NCI-H82 treated with DMSO at 0.1 percent for 48 hours (cell line): ENCODE data around the gene NEUROG2.

Experiments used
- DNase-seq: peaks from one replicate; lab custom pipeline; 2025; ENCODE audit not compliant: unreplicated experiment; lab: John Stamatoyannopoulos, UW

Gene NEUROG2

GRCh38 chr4:112521123-112522023 lies 5.4 kb upstream of the NEUROG2 start:
- peak; percentile 89 for DNase-seq

DNA sequence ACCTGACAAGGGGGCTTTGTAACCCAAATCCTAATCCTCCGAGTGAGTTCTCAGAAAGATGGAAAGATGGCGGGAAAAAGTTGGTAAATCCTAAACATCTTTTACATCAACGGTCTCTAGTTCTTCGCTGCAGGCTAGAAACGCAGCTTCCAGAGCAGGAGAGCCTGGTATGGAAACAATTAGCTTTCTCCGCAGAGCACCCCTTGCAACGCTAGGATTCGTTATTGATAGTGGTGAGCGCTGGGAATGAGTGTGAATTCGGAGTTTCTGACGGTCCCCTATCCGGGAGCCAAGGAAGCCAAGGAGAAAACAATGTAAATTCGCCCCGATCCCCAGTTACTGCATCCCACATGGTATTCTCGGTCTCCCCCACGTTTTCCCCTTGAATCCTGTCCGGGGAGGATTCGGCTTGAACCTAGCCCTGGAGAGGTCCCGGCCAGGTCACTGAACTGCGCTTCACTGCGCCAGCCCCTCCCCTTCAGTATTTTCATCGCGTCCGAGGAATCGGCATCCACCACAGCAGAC lies 4.7 kb upstream of the NEUROG2 start:
- DNase-seq = no peak

DNA sequence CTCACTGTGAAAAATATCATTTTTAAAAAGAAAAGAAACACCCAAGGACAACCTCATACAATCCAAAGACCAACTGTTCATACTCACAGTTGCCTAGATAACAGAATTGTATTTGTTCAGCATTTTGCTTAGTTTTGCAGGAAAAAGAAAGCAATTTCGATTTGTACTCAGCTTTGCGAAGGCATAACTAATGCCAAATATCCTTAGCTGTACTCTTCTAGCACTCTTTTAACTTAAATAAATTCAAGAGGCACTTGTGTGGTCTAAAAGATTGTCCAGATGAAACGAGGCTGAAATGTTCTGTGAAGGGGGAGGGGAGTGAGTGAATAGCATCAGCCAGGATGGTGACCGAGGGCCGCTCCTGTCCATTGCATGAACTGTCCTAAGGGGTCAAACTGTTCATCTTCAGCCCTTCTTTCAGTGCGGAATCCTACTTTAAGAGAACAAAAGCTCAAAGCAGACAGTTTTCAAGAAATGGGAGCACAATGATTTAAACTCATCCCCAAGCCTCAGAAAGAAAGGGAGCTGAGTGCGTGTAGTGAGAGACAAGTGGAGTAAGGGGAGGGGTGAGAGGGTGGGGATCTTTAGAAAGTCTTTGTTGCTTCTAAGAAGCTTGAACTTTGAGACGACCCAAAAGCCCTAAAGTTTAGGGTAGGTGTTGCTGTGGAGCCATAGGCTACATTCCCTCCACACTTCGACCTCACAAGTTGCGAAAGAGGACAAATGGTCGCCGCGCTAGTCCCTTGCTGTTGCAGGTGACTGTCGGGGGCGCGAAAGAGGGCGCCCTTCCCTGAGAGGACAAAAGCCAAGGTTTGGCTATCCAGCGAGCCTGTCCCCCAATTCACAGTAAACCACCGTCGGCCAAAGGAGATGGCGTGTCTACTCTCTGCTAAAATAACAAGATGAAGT lies 4.0 kb upstream of the NEUROG2 start:
- DNase-seq = no peak

DNA sequence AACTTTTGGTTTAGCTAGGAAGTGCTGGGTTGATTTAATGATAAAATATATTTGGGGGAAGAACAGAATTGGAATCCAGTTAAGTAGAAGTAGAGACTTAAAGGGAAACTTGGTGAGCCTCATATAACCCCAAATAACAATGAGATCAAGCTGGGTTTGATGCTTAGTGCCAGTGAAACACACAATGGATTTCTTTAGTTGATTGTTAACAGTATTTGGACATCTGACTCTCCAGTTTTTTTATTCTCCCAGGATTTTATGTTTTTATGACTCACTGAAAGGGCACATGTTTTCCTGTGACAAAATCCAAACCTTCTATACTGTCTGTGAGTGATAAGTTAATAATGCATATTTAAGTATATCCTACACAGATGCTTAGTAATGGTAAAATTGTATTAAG lies 2.7 kb upstream of the NEUROG2 start:
- no peak for DNase-seq

DNA sequence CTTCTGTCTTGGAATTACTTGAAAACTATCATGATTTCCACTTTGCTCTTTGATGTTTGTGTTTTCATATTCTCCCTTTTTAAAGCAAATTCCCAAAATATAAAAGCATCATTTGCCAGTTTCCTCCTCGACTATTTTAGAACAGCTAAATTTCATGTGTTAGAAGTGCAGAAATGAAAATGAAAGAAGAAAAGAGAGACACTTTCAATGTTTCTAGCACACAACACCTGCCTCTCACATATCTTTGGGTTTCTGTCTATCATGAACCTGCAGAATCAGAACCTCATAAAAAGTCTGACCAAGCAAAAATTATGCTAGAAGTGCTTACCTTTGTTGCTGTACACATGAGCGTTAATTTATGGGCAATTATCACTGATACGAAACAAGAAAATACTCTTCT lies 1.9 kb upstream of the NEUROG2 start:
- no peak for DNase-seq

DNA sequence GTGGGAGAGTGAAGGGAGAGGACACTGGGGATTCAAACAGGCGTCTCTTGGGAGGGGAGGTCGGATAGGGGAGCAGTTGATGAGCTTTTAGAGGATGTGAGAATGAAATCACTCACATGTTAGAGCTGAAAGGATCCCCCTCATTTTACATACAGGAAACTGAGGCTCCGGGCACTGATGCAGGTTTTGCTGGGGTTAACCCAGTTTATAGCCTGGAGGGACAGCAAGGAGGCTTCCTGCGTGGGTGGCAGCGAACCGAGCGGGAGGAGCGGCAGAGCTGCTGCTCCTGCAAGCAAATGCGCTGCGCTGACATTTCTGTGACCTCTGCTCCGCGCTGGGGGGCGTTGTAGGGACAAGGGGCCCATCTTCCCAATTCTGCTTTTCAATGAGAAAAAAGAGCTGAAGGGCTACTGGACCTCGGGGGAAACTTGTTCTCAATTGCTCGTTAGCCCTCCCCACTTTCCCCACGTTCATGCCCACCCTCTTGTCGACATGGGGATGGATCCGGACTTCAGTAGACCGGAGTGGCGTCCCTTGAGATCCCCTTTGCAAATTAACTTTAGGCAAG lies 1.2 kb upstream of the NEUROG2 start:
- no peak for DNase-seq

GRCh38 chr4:112516471-112517066 lies 589 bp upstream of the NEUROG2 start:
- peak; percentile 37 for DNase-seq

GRCh38 chr4:112515198-112516065 lies 548 bp downstream of the NEUROG2 start:
- DNase-seq = peak; percentile 28

GRCh38 chr4:112514647-112515197 lies 1.3 kb downstream of the NEUROG2 start:
- DNase-seq = no peak

GRCh38 chr4:112513971-112514646 lies 1.9 kb downstream of the NEUROG2 start:
- DNase-seq = peak; percentile 12

DNA sequence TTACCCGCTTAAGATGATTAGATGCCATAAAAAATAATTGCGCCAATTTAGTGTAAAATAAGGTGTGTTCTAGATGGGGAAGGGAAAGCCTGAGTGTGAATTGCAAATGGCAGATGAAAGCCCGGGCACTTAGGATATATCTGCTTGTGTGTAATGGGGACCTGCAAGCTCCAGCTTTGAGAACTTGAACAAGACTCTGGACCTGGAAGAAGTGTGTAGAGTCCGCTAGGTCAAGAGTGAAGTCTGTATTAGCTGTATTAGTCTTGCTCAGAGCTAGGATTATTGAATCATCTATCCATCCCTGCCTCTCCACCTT lies 4.2 kb downstream of the NEUROG2 start:
- no peak for DNase-seq

DNA sequence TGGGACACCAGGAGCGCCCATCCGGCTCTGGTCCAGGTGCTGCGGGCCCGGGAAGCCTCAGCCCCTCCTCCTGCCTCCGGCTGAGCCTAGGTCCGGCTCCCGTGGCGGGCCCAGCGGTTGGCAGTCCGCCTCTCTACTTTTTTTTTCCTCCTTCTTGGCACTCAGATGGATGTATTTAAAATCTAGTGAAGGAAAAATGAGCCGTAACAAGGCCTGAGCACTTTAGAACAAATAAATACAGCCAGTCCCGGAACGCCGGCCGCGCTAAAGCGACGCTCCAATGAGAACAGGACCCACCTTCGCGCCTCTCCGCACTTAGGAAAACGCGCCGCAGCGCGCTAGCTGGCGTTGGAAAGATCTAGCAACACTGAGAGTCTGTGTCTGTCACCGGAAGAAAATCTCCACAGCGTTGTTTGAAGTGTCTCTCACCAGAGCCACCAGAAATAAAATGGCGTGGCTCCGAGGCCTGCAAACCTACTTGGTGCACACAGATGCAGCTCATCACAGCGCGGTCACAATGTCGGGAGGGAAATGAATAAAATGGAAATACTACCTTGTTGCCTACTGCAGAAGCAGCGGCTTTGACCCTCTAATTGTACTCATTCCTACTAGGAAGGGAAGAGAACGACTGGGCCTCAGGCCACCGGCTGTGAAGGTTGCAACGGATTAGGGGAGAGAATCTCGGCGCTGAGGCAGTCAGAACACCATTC lies 4.7 kb downstream of the NEUROG2 start:
- no peak for DNase-seq

DNA sequence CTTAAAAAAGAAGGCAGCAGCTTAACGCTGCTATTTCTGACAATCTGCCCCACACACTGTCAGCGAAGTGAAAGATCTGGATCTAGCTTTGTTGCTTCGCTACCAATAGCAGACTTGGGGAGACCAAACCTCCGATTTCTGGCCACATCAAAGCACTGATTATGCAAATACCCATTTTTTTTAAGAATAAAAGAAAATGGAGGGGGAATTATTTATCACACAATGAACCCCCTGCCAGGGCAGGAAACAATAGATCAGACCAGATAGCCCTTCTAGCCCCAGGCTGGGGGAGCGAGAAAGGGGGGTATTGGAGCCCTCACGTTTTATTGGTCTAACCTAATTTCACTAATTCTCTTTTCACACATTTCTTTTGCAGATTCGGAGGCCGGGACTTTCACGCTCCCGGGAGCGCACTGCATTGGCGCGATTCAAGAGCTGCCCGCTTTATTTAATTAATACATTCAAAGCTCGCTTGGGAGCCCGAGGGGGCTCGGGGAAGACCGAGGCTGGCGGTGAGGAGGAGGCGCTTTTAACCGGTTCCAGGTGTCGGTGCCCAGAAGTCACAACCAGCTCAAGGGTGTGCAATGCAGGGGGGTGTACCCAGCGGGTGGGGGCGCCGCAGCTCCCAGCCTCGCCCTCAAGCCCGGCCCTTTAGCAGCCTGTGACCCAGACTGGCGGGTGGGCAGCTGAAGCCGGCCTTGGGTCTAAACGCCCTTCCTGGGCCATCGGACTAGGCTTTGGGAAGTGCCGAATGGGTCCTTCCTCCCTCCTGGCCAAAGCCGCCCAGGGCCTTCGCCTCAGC lies 5.5 kb downstream of the NEUROG2 start:
- no peak for DNase-seq

DNA sequence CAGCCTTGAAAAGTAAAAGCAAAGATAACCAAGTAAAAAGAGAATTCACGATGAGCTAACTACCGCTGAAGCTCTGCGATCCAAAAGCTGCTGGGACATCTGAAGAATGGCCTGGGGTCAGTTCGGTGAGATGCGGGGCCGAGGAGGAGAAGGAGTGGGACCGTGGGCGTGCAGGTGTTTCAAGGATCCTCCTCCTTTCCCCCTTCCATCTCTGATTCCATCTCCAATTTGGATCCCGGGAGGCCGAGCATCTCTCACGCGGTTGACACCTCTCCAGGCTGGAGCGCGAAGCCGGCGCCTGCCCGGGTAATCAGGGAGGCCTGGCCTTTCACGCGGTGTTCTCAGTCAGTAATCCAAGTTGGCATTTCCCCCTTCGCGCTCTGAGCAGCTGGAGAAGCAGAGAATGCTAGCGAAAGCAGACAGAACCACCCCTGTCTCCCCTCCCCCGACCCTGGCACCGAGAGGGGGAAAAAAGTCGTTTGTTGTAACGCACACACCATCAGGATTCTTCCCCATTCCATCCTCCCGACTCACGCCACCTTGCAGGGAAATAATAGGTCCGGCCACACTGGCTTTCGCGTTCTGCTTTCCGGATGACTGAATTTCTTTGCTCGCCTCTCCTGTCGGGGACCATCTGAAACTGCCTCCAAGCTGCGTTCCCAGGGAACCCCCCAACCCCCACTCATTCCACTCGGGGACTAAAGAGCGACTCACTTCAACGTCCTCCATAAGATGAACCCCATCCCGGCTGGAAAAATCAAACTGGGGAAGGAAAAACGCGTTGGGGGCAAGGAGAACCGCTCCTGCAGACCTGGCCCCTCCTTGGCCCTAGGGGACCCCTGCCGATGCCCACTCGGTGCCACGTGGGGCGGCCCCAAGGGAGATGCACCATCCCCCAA lies 6.5 kb downstream of the NEUROG2 start:
- DNase-seq = no peak

- no peak for DNase-seq
Observed at GRCh38 chr4:112508356-112508755, 7.6 kb downstream of the NEUROG2 start.

DNA sequence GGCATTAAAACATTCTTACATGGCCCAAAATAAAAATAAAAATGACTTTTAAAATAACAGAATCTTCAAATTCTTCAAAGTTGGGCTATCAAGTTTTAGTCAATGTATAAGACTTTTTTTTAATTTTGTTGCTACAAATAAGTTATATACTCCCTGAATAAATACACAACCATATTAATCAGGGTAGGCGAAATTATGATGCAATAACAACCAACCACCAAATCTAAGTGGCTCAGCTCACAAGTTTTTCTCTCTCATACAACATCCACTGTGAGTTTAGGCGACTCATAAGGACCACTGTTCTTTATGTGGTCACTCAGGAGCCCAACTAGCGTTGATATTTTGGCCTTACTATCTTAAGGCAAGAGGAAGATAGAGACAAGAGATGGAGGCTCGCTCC lies 11.2 kb downstream of the NEUROG2 start:
- no peak for DNase-seq

DNA sequence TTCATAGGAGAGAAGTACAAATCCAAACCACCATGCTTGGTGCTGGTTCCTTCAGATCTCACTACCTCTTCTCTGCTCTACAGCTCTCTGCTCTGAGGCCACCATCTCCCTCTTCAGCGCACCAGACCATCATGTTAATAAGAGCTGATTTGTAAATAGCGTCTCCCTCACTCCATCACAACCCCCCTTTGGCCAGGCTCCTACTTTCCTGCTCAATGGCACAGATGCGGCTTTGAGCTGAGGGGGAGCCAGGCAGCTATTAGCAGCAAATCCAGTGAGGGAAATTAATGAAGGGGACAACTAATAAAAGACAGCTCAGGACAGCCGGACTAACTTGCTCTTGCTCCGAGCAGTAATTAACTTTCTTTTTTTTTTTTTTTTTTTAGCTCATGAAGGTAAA lies 13.1 kb downstream of the NEUROG2 start:
- DNase-seq = peak; percentile 39
